K562 (cell line): ENCODE measurements around the gene SPTAN1. TPM values are rescaled to one million over a fixed set of nuclear protein-coding genes. Genes with fewer than 3 reads are reported as not detected.

ENCODE experiments used
- CBX3 ChIP-seq, 2 experiments: IDR thresholded peaks; 1 replicate in 1 of 2; 2 replicates in 1 of 2; pipeline ENCODE4 v1.6.1; 2012; ENCODE audit warnings: inconsistent platforms in 2 of 2, low read length in 2 of 2, borderline replicate concordance in 1 of 2, control low read depth in 1 of 2
- CC2D1A ChIP-seq: fragments of 450-650 bp; IDR thresholded peaks from 2 replicates; pipeline ENCODE4 v1.6.1; 2017; ENCODE audit warnings: mild to moderate bottlenecking
- CREM ChIP-seq: IDR thresholded peaks from 2 replicates; pipeline ENCODE4 v1.6.1; 2014; ENCODE audit warnings: antibody characterized with exemption, low read depth
- DEAF1 ChIP-seq: fragments of 450-650 bp; formaldehyde crosslinking; IDR thresholded peaks from 2 replicates; pipeline ENCODE4 v1.4.0; 2020; ENCODE audit warnings: mild to moderate bottlenecking, moderate library complexity
- HMGN3 ChIP-seq: IDR thresholded peaks from 2 replicates; pipeline ENCODE4 v1.6.1; 2011; ENCODE audit warnings: borderline replicate concordance, low read depth, mild to moderate bottlenecking, mixed read lengths, low read length; ENCODE audit not compliant: insufficient read length; ENCODE audit errors: extremely low read depth
- HOXB6 ChIP-seq: fragments of 250-450 bp; sonication (Bioruptor Pico); IDR thresholded peaks from 2 replicates; pipeline ENCODE4 v1.5.1; 2022; ENCODE audit warnings: mild to moderate bottlenecking, borderline replicate concordance
- MIER1 ChIP-seq: fragments of 450-650 bp; IDR thresholded peaks from 2 replicates; pipeline ENCODE4 v1.6.1; 2016; ENCODE audit warnings: antibody characterized with exemption, mild to moderate bottlenecking, low read depth
- PHB2 ChIP-seq: fragments of 450-650 bp; IDR thresholded peaks from 2 replicates; pipeline ENCODE4 v1.6.1; 2017; ENCODE audit warnings: low read depth
- PHF20 ChIP-seq: fragments of 450-650 bp; IDR thresholded peaks from 2 replicates; pipeline ENCODE4 v1.6.1; 2018; ENCODE audit not compliant: partially characterized antibody
- PTTG1 ChIP-seq: fragments of 450-650 bp; IDR thresholded peaks from 2 replicates; pipeline ENCODE4 v1.6.1; 2016; ENCODE audit warnings: low read depth, mild to moderate bottlenecking, missing genetic modification characterization, missing compliant biosample characterization
- SP1 ChIP-seq: sonication (generic); formaldehyde crosslinking; IDR thresholded peaks from 2 replicates; pipeline ENCODE4 v1.8.1; 2022; ENCODE audit warnings: mild to moderate bottlenecking, missing genetic modification reagents
- SPI1 ChIP-seq: IDR thresholded peaks from 2 replicates; pipeline ENCODE4 v1.6.1; 2011; ENCODE audit warnings: low read depth, low read length, control low read depth, borderline replicate concordance
- SRSF1 ChIP-seq: fragments of 200-400 bp; formaldehyde crosslinking; IDR thresholded peaks from 2 replicates; pipeline ENCODE4 v1.6.1; 2017; ENCODE audit warnings: mild to moderate bottlenecking, low read depth, low read length, moderate library complexity
- STAG1 ChIP-seq: sonication (generic); formaldehyde crosslinking; IDR thresholded peaks from 2 replicates; pipeline ENCODE4 v1.5.0; 2020; ENCODE audit warnings: missing genetic modification reagents, borderline replicate concordance
- TCF7 ChIP-seq: sonication (generic); IDR thresholded peaks from 2 replicates; pipeline ENCODE4 v1.6.1; 2016; ENCODE audit warnings: antibody characterized with exemption, borderline replicate concordance
- TEAD1 ChIP-seq, 2 experiments: fragments of 450-650 bp in 1 of 2; sonication (generic) in 1 of 2; formaldehyde crosslinking; IDR thresholded peaks; 2 replicates each; pipeline versions ENCODE4 v1.4.0 to v1.8.0; 2020 to 2022; ENCODE audit warnings: mild to moderate bottlenecking in 2 of 2, missing genetic modification reagents in 1 of 2
- ZNF23 ChIP-seq: fragments of 250-450 bp; sonication (Bioruptor Pico); IDR thresholded peaks from 2 replicates; pipeline ENCODE4 v1.4.0; 2020; ENCODE audit warnings: mild to moderate bottlenecking
- ZNF232 ChIP-seq: sonication (generic); formaldehyde crosslinking; IDR thresholded peaks from 2 replicates; pipeline ENCODE4 v1.8.0; 2022; ENCODE audit warnings: mild to moderate bottlenecking, missing genetic modification reagents
- ZNF3 ChIP-seq: fragments of 250-450 bp; sonication (Bioruptor Pico); IDR thresholded peaks from 2 replicates; pipeline ENCODE4 v1.5.0; 2021; ENCODE audit warnings: mild to moderate bottlenecking, moderate library complexity
- ZNF77 ChIP-seq: fragments of 250-450 bp; sonication (Bioruptor Pico); IDR thresholded peaks from 2 replicates; pipeline ENCODE4 v1.5.0; 2020
- ZNF780A ChIP-seq: fragments of 250-450 bp; sonication (Bioruptor Pico); IDR thresholded peaks from 2 replicates; pipeline ENCODE4 v1.5.0; 2021; ENCODE audit warnings: mild to moderate bottlenecking
- ZNF79 ChIP-seq: fragments of 250-450 bp; sonication (Bioruptor Pico); IDR thresholded peaks from 2 replicates; pipeline ENCODE4 v1.4.0; 2020; ENCODE audit warnings: low read depth, mild to moderate bottlenecking, moderate library complexity
- polyA plus RNA-seq, 8 experiments: library from polyadenylated mRNA; depleted of rRNA in 4 of 8; stranded (reverse) in 5 of 8; unstranded in 3 of 8; fragments of >200 nt; fragmentation: Nextera tagmentation in 2 of 8; fragmentation: Illumina TruSeq in 1 of 8; extraction: Ambion mirVana in 2 of 8; extraction: Trizol in 1 of 8; gene quantifications; 2 replicates each; pipeline versions ENCODE4 v1.2.1 to v1.2.3, GENCODE V29; 2011 to 2014; ENCODE audit warnings: inconsistent platforms in 1 of 8, missing spikeins in 1 of 8
- total RNA-seq, 7 experiments: library from RNA; depleted of rRNA in 6 of 7; stranded (reverse); fragments of >200 nt in 6 of 7; fragmentation: Illumina TruSeq in 2 of 7; extraction: Trizol in 2 of 7; gene quantifications; 2 replicates each; pipeline versions ENCODE4 v1.2.1 to v1.2.3, GENCODE V29; 2011 to 2021; ENCODE audit warnings: low replicate concordance in 1 of 7
- TF ChIP-seq, protein P1 (sequence below), 2 experiments: fragments of 450-650 bp in 1 of 2; sonication (generic) in 1 of 2; formaldehyde crosslinking; conservative IDR thresholded peaks; 2 replicates each; pipeline versions ENCODE4 v1.4.0 to v1.8.1; 2020 to 2022; ENCODE audit warnings: mild to moderate bottlenecking in 1 of 2, missing genetic modification reagents in 1 of 2
- TF ChIP-seq, protein P2 (sequence below): fragments of 450-650 bp; formaldehyde crosslinking; IDR thresholded peaks from 2 replicates; pipeline ENCODE4 v1.4.0; 2022; ENCODE audit warnings: missing genetic modification characterization
- TF ChIP-seq, protein P3 (sequence below), 2 experiments: fragments of 450-650 bp; conservative IDR thresholded peaks; 2 replicates each; pipeline ENCODE4 v1.6.1; 2017; ENCODE audit warnings: mild to moderate bottlenecking in 2 of 2, moderate library complexity in 2 of 2

The SPTAN1 gene
- total and polyA plus RNA-seq, 9 of the 15 experiments (the other 6 are each of a cell fraction or from before 2014, with no cell fraction given) = 1.5 to 13.5 (median 6.8) TPM

GRCh38 chr9:128593039-128593438, 40.7 kb downstream of the SPTAN1 start (continued):
- TF ChIP-seq, protein P1, sequence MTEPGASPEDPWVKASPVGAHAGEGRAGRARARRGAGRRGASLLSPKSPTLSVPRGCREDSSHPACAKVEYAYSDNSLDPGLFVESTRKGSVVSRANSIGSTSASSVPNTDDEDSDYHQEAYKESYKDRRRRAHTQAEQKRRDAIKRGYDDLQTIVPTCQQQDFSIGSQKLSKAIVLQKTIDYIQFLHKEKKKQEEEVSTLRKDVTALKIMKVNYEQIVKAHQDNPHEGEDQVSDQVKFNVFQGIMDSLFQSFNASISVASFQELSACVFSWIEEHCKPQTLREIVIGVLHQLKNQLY (CRISPR knock-in tag; conservative IDR thresholded peaks at IDR 0.05) = no peak
- no peak for TF ChIP-seq PHF20
- TF ChIP-seq PTTG1 = no peak
- no peak for TF ChIP-seq ZNF3 (CRISPR knock-in tag)
- peak; percentile 64 for TF ChIP-seq PHB2
- no peak for TF ChIP-seq DEAF1 (CRISPR knock-in tag)
- no peak for TF ChIP-seq ZNF232 (CRISPR knock-in tag)
- TF ChIP-seq ZNF77 = no peak
- peak; percentile 72; the same call in 1 of the 2 replicates for TF ChIP-seq CC2D1A
- TF ChIP-seq SRSF1 = no peak
- TF ChIP-seq SP1 (CRISPR knock-in tag) = no peak
- TF ChIP-seq CREM = peak; percentile 45
- no peak for TF ChIP-seq STAG1 (CRISPR knock-in tag)
- TF ChIP-seq HOXB6 = no peak
- TF ChIP-seq HMGN3 = no peak
- no peak for TF ChIP-seq ZNF780A (CRISPR knock-in tag)
- no peak for TF ChIP-seq ZNF79 (CRISPR knock-in tag)
- TF ChIP-seq, protein P2, sequence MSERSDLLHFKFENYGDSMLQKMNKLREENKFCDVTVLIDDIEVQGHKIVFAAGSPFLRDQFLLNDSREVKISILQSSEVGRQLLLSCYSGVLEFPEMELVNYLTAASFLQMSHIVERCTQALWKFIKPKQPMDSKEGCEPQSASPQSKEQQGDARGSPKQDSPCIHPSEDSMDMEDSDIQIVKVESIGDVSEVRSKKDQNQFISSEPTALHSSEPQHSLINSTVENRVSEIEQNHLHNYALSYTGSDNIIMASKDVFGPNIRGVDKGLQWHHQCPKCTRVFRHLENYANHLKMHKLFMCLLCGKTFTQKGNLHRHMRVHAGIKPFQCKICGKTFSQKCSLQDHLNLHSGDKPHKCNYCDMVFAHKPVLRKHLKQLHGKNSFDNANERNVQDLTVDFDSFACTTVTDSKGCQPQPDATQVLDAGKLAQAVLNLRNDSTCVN = no peak
- no peak for TF ChIP-seq MIER1
- peak; percentile 74; the same call in 1 of the 2 replicates for TF ChIP-seq SPI1
- TF ChIP-seq ZNF23 (CRISPR knock-in tag) = no peak
- TF ChIP-seq CBX3 (IDR thresholded peaks at IDR 0.05; ENCODE audit: borderline replicate concordance in 1 of 2, low read length in 2 of 2) = peak in 1 of 2 experiments; percentile 77; a peak in 2 of 3 replicates
- TF ChIP-seq TCF7 = no peak
- 0 out of 4 replicates have a peak, but pooled peaks of 1 of the 2 experiments have one; percentile 9 for TF ChIP-seq TEAD1 (CRISPR knock-in tag; IDR thresholded peaks at IDR 0.05)
- TF ChIP-seq, protein P3, sequence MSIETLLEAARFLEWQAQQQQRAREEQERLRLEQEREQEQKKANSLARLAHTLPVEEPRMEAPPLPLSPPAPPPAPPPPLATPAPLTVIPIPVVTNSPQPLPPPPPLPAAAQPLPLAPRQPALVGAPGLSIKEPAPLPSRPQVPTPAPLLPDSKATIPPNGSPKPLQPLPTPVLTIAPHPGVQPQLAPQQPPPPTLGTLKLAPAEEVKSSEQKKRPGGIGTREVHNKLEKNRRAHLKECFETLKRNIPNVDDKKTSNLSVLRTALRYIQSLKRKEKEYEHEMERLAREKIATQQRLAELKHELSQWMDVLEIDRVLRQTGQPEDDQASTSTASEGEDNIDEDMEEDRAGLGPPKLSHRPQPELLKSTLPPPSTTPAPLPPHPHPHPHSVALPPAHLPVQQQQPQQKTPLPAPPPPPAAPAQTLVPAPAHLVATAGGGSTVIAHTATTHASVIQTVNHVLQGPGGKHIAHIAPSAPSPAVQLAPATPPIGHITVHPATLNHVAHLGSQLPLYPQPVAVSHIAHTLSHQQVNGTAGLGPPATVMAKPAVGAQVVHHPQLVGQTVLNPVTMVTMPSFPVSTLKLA (conservative IDR thresholded peaks at IDR 0.05) = peak in 1 of 2 experiments; percentile 54; a peak in 1 of 4 replicates
